ENCODE data around the gene RABEP1. TPM values are rescaled to one million over a fixed set of nuclear protein-coding genes. Genes with fewer than 3 reads are reported as not detected.

Gene RABEP1
- total and polyA plus RNA-seq, 2 experiments from 2014 or later, result 37.0 to 88.1 TPM

DNA sequence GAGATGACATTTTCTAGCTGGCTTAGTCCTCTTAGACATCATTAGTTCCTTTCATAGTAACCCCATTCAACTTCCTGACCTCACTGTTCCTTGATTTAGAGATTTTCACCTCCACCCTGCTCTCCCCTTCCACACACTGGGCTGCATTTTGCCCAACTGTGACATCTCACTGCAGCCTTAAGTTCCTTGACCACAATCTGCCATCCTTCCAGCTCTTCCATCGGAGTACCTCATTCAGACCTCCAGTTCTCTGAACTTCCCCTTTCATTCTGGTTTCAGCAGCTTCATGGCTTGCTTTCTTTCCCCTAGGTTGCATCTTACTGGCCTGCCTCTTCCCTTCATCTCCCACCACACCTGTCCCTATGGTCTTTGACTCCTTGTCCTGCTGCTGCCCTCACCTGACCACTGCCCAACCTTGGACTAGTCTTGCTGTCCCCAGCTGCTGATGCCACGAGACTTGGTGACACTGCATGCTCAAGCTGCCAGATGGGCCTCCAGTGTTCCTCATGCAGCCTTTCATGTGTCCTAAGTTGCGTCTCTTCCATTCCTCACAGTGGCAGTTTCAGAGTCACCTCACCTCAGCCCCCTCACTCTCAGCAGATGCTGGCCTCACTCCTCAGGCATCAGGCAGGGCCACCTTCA, 96.6 kb downstream of the RABEP1 start:
- no peaks in the 10 kb centered on the region for H3K9me2 ChIP-seq (ENCODE audit: insufficient read depth)
- no peak overlapping the region for H2AFZ ChIP-seq
- H3K4me2 ChIP-seq, result no peak overlapping the region
- no peaks in the 10 kb centered on the region for H3K4me1 ChIP-seq (ENCODE audit: insufficient read depth)
- peaks cover 44% of the 10 kb centered on the region for H3K36me3 ChIP-seq (ENCODE audit: insufficient read depth)
- H3K27me3 ChIP-seq (ENCODE audit: insufficient read depth), result no peaks in the 10 kb centered on the region
- no peak for ATAC-seq
- H3K79me2 ChIP-seq (replicated peaks; ENCODE audit: insufficient read depth), result no peaks in the 10 kb centered on the region
- H3K4me3 ChIP-seq, result no peak overlapping the region
- no peak for DNase-seq (ENCODE audit: low spot score)
- H3K27me3 Mint-ChIP-seq (ENCODE audit: insufficient read depth, low read depth, poor library complexity), result peaks cover 11% of the 10 kb centered on the region
- H3K4me1 Mint-ChIP-seq, result peaks cover 3% of the 10 kb centered on the region; the same call in 1 of the 3 replicates
- no peak overlapping the region for H3K27ac Mint-ChIP-seq
- peak overlapping the region; percentile 32; the same call in 1 of the 2 replicates for H3K27ac ChIP-seq (ENCODE audit: low read depth)
- peaks cover 77% of the 10 kb centered on the region for H3K36me3 Mint-ChIP-seq (ENCODE audit: low read depth)
- 0 out of 2 replicates have a peak, but pooled peaks cover 8% of the 10 kb centered on the region for H4K20me1 ChIP-seq (replicated peaks; ENCODE audit: insufficient read depth)
- no peaks in the 10 kb centered on the region for H3K9me3 Mint-ChIP-seq
- TF ChIP-seq JUNB (IDR thresholded peaks at IDR 0.05; ENCODE audit: unreplicated experiment) (no peak), NANOG (IDR thresholded peaks at IDR 0.05; ENCODE audit: borderline replicate concordance) (no peak), STAT1 (IDR thresholded peaks at IDR 0.05; ENCODE audit: unreplicated experiment) (no peak), EZH2phosphoT487 (IDR thresholded peaks at IDR 0.05; ENCODE audit: unreplicated experiment) (no peak), POLR2AphosphoS5 (IDR thresholded peaks at IDR 0.05; ENCODE audit: low read depth) (no peak), ZNF331 (CRISPR knock-in tag; IDR thresholded peaks at IDR 0.05; ENCODE audit: low read depth) (no peak), CREB1 (CRISPR knock-in tag; IDR thresholded peaks at IDR 0.05; ENCODE audit: low read depth) (no peak)
- TF ChIP-seq, protein P1, sequence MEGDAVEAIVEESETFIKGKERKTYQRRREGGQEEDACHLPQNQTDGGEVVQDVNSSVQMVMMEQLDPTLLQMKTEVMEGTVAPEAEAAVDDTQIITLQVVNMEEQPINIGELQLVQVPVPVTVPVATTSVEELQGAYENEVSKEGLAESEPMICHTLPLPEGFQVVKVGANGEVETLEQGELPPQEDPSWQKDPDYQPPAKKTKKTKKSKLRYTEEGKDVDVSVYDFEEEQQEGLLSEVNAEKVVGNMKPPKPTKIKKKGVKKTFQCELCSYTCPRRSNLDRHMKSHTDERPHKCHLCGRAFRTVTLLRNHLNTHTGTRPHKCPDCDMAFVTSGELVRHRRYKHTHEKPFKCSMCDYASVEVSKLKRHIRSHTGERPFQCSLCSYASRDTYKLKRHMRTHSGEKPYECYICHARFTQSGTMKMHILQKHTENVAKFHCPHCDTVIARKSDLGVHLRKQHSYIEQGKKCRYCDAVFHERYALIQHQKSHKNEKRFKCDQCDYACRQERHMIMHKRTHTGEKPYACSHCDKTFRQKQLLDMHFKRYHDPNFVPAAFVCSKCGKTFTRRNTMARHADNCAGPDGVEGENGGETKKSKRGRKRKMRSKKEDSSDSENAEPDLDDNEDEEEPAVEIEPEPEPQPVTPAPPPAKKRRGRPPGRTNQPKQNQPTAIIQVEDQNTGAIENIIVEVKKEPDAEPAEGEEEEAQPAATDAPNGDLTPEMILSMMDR (conservative IDR thresholded peaks at IDR 0.05; ENCODE audit: low read depth in 2 of 2), result no peak
- TF ChIP-seq, protein P2, sequence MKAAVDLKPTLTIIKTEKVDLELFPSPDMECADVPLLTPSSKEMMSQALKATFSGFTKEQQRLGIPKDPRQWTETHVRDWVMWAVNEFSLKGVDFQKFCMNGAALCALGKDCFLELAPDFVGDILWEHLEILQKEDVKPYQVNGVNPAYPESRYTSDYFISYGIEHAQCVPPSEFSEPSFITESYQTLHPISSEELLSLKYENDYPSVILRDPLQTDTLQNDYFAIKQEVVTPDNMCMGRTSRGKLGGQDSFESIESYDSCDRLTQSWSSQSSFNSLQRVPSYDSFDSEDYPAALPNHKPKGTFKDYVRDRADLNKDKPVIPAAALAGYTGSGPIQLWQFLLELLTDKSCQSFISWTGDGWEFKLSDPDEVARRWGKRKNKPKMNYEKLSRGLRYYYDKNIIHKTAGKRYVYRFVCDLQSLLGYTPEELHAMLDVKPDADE (IDR thresholded peaks at IDR 0.05), result no peak
- TF ChIP-seq, protein P3, sequence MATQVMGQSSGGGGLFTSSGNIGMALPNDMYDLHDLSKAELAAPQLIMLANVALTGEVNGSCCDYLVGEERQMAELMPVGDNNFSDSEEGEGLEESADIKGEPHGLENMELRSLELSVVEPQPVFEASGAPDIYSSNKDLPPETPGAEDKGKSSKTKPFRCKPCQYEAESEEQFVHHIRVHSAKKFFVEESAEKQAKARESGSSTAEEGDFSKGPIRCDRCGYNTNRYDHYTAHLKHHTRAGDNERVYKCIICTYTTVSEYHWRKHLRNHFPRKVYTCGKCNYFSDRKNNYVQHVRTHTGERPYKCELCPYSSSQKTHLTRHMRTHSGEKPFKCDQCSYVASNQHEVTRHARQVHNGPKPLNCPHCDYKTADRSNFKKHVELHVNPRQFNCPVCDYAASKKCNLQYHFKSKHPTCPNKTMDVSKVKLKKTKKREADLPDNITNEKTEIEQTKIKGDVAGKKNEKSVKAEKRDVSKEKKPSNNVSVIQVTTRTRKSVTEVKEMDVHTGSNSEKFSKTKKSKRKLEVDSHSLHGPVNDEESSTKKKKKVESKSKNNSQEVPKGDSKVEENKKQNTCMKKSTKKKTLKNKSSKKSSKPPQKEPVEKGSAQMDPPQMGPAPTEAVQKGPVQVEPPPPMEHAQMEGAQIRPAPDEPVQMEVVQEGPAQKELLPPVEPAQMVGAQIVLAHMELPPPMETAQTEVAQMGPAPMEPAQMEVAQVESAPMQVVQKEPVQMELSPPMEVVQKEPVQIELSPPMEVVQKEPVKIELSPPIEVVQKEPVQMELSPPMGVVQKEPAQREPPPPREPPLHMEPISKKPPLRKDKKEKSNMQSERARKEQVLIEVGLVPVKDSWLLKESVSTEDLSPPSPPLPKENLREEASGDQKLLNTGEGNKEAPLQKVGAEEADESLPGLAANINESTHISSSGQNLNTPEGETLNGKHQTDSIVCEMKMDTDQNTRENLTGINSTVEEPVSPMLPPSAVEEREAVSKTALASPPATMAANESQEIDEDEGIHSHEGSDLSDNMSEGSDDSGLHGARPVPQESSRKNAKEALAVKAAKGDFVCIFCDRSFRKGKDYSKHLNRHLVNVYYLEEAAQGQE (IDR thresholded peaks at IDR 0.05; ENCODE audit: unreplicated experiment), result no peak
- H3F3A ChIP-seq (replicated peaks; ENCODE audit: low read depth), result peaks cover 40% of the 10 kb centered on the region
- H3K4me3 Mint-ChIP-seq, result no peak overlapping the region

Data from GM23338 (cell line).